H1 (cell line): ENCODE measurements around the gene ISOC1. TPM values are rescaled to one million over a fixed set of nuclear protein-coding genes. Genes with fewer than 3 reads are reported as not detected.

ENCODE experiments used
- CTCF ChIA-PET: fragments of 300-600 bp; sonication (Branson Sonifier 250); formaldehyde crosslinking; loops from one replicate; lab custom pipeline; 2021; ENCODE audit not compliant: partially characterized antibody; lab: Charles Lee
- POLR2A ChIA-PET: fragments of 300-600 bp; sonication (Branson Sonifier 250); formaldehyde crosslinking; loops from one replicate; lab custom pipeline; 2021; ENCODE audit warnings: inconsistent platforms; ENCODE audit not compliant: partially characterized antibody; lab: Charles Lee
- DNase-seq, 2 experiments: peaks; one replicate each; pipeline versions ENCODE4 v3.0.0 to v3.0.0-alpha.2; 2010 to 2022; ENCODE audit warnings: low spot score in 2 of 2, low read depth in 1 of 2, mixed read lengths in 1 of 2
- FAIRE-seq: peaks from 2 replicates; lab custom pipeline; 2011; peaks lifted over from hg19 to GRCh38; lab: Jason Lieb, UNC
- H2AFZ ChIP-seq: 2 replicates; pipeline ENCODE4 v1.8.1; 2012; ENCODE audit warnings: low read length, inconsistent platforms
- H2AK5ac ChIP-seq: 2 replicates; pipeline ENCODE4 v1.6.1; 2013; ENCODE audit warnings: low read depth, low read length
- H2BK120ac ChIP-seq: replicated peaks from 2 replicates; pipeline ENCODE3; 2013; ENCODE audit warnings: low read depth, low read length, inconsistent platforms
- H2BK12ac ChIP-seq: 2 replicates; pipeline ENCODE4 v1.6.1; 2013; ENCODE audit warnings: low read depth, low read length
- H2BK15ac ChIP-seq: 2 replicates; pipeline ENCODE4 v1.6.1; 2013; ENCODE audit warnings: low read length
- H2BK20ac ChIP-seq: 2 replicates; pipeline ENCODE4 v1.6.1; 2013; ENCODE audit warnings: low read length
- H2BK5ac ChIP-seq: 2 replicates; pipeline ENCODE4 v1.6.1; 2013; ENCODE audit warnings: low read depth, low read length
- H3K14ac ChIP-seq: 2 replicates; pipeline ENCODE4 v1.6.1; 2013; ENCODE audit warnings: inconsistent platforms; ENCODE audit not compliant: insufficient read length
- H3K18ac ChIP-seq: 2 replicates; pipeline ENCODE4 v1.6.1; 2013; ENCODE audit warnings: low read length; ENCODE audit errors: extremely low read depth
- H3K23ac ChIP-seq: 2 replicates; pipeline ENCODE4 v1.6.1; 2013; ENCODE audit warnings: inconsistent platforms; ENCODE audit not compliant: insufficient read length
- H3K23me2 ChIP-seq: 2 replicates; pipeline ENCODE4 v1.6.1; 2013; ENCODE audit warnings: low read depth, low read length
- H3K27ac ChIP-seq: 2 replicates; pipeline ENCODE4 v1.6.1; 2011; ENCODE audit warnings: low read depth, low read length, inconsistent platforms
- H3K27me3 ChIP-seq, 4 experiments: replicated peaks in 1 of 4; 1 replicate in 1 of 4; 2 replicates in 3 of 4; pipeline versions ENCODE4 v1.6.1 to v1.8.1; 2011 to 2013; ENCODE audit warnings: low read length in 3 of 4, mild to moderate bottlenecking in 3 of 4, inconsistent platforms in 2 of 4, mixed read lengths in 2 of 4, moderate library complexity in 1 of 4; ENCODE audit not compliant: control insufficient read depth in 3 of 4, insufficient read depth in 3 of 4; ENCODE audit errors: extremely low read depth in 1 of 4
- H3K36me3 ChIP-seq, 4 experiments: 2 replicates each; pipeline versions ENCODE4 v1.6.1 to v1.8.1; 2011 to 2013; ENCODE audit warnings: mild to moderate bottlenecking in 4 of 4, low read length in 3 of 4, moderate library complexity in 2 of 4, control low read depth in 1 of 4, inconsistent platforms in 1 of 4; ENCODE audit not compliant: insufficient read depth in 4 of 4, control insufficient read depth in 2 of 4
- H3K4ac ChIP-seq: replicated peaks from 2 replicates; pipeline ENCODE3; 2013; ENCODE audit warnings: low read length, low read depth, mixed read lengths, inconsistent platforms; ENCODE audit not compliant: insufficient read length
- H3K4me1 ChIP-seq, 4 experiments: replicated peaks in 1 of 4; 1 replicate in 1 of 4; 2 replicates in 3 of 4; pipeline versions ENCODE4 v1.6.1 to v1.8.1; 2011 to 2013; ENCODE audit warnings: low read length in 3 of 4, inconsistent platforms in 2 of 4, mixed read lengths in 1 of 4; ENCODE audit not compliant: insufficient read depth in 4 of 4, control insufficient read depth in 3 of 4
- H3K4me2 ChIP-seq, 2 experiments: 2 replicates each; pipeline versions ENCODE4 v1.6.1 to v1.8.1; 2011 to 2013; ENCODE audit warnings: low read depth in 2 of 2, low read length in 2 of 2, control low read depth in 1 of 2, inconsistent platforms in 1 of 2, mild to moderate bottlenecking in 1 of 2; ENCODE audit not compliant: insufficient read depth in 1 of 2
- H3K4me3 ChIP-seq, 4 experiments: fragments of 200-600, 300-600 bp in 1 of 4; sonication (generic), shearing (Covaris generic), sonication (Bioruptor Twin) in 1 of 4; 2 replicates each; pipeline versions ENCODE4 v1.5.1 to v1.8.1; 2011 to 2016; ENCODE audit warnings: low read length in 4 of 4, low read depth in 3 of 4, control low read depth in 2 of 4, inconsistent platforms in 2 of 4, mild to moderate bottlenecking in 2 of 4, mixed read lengths in 1 of 4, moderate library complexity in 1 of 4; ENCODE audit not compliant: insufficient read depth in 2 of 4; ENCODE audit errors: extremely low read depth in 1 of 4
- H3K56ac ChIP-seq: replicated peaks from 2 replicates; pipeline ENCODE3; 2013; ENCODE audit warnings: low read depth, mild to moderate bottlenecking, mixed read lengths, low read length, inconsistent platforms; ENCODE audit not compliant: insufficient read length
- H3K79me1 ChIP-seq: 2 replicates; pipeline ENCODE4 v1.6.1; 2013; ENCODE audit warnings: low read depth, low read length, control low read depth
- H3K79me2 ChIP-seq, 2 experiments: 2 replicates each; pipeline versions ENCODE4 v1.6.1 to v1.8.1; 2012 to 2013; ENCODE audit warnings: low read length in 2 of 2, mild to moderate bottlenecking in 2 of 2, inconsistent platforms in 1 of 2; ENCODE audit not compliant: insufficient read depth in 2 of 2, control insufficient read depth in 1 of 2
- H3K9ac ChIP-seq, 4 experiments: replicated peaks in 1 of 4; 1 replicate in 1 of 4; 2 replicates in 3 of 4; pipeline versions ENCODE4 v1.6.1 to v1.8.1; 2011 to 2013; ENCODE audit warnings: low read depth in 3 of 4, low read length in 3 of 4, control low read depth in 2 of 4, mild to moderate bottlenecking in 2 of 4, moderate library complexity in 2 of 4, inconsistent platforms in 1 of 4; ENCODE audit errors: extremely low read depth in 1 of 4
- H3K9me3 ChIP-seq, 2 experiments: 2 replicates each; pipeline versions ENCODE4 v1.6.1 to v1.8.1; 2012 to 2013; ENCODE audit warnings: mild to moderate bottlenecking in 2 of 2, moderate library complexity in 2 of 2, control low read depth in 1 of 2, inconsistent platforms in 1 of 2, low read depth in 1 of 2, low read length in 1 of 2, mixed read lengths in 1 of 2; ENCODE audit not compliant: insufficient read depth in 2 of 2
- H4K20me1 ChIP-seq, 2 experiments: replicated peaks in 1 of 2; 2 replicates each; pipeline versions ENCODE3 to v1.8.1; 2011 to 2013; ENCODE audit warnings: inconsistent platforms in 2 of 2, low read length in 2 of 2, mild to moderate bottlenecking in 1 of 2; ENCODE audit not compliant: insufficient read depth in 2 of 2, control insufficient read depth in 1 of 2
- H4K5ac ChIP-seq: 2 replicates; pipeline ENCODE4 v1.6.1; 2013; ENCODE audit warnings: low read length, low read depth, mixed read lengths, inconsistent platforms; ENCODE audit not compliant: insufficient read length
- H4K8ac ChIP-seq: 2 replicates; pipeline ENCODE4 v1.8.0; 2013; ENCODE audit warnings: mild to moderate bottlenecking, moderate library complexity, low read length, inconsistent platforms; ENCODE audit not compliant: insufficient read depth; ENCODE audit errors: extremely low read depth
- H4K91ac ChIP-seq: replicated peaks from 2 replicates; pipeline ENCODE3; 2013; ENCODE audit warnings: low read length, mixed read lengths, inconsistent platforms; ENCODE audit not compliant: insufficient read length
- ASH2L ChIP-seq: fragments of 200-600, 300-600 bp; sonication (generic); IDR thresholded peaks from one replicate; pipeline ENCODE4 v1.7.1; 2017; ENCODE audit warnings: low read length
- BCL11A ChIP-seq, 2 experiments: IDR thresholded peaks; one replicate each; pipeline ENCODE4 v1.6.1; 2011; ENCODE audit warnings: low read depth in 2 of 2, low read length in 2 of 2, mild to moderate bottlenecking in 2 of 2
- CBX8 ChIP-seq: fragments of 300-800, 300-1000 bp; sonication (generic); IDR thresholded peaks from 2 replicates; pipeline ENCODE4 v1.7.1; 2016; ENCODE audit warnings: low read depth, low read length, borderline replicate concordance
- TAF7 ChIP-seq: optimal IDR thresholded peaks from 2 replicates; pipeline ENCODE3; 2011; ENCODE audit warnings: low read depth, mild to moderate bottlenecking, inconsistent platforms, low read length, moderate library complexity, borderline replicate concordance
- WGBS, 2 experiments: shearing (Covaris generic) in 1 of 2; methylation state at CpG; one replicate each; pipeline versions ENCODE4 v1.1.6 to v1.1.7; 2013 to 2015; ENCODE audit warnings: low lambda C conversion rate in 2 of 2, mixed read lengths in 2 of 2, inconsistent platforms in 1 of 2, low coverage in 1 of 2, missing lambda C conversion rate in 1 of 2; ENCODE audit not compliant: insufficient replicate concordance in 2 of 2, insufficient coverage in 1 of 2, insufficient read length in 1 of 2; ENCODE audit errors: extremely low coverage in 1 of 2, missing lambda C conversion rate in 1 of 2; 5-methylcytosine and 5-hydroxymethylcytosine counted together
- polyA plus RNA-seq, 7 experiments: library from polyadenylated mRNA; depleted of rRNA in 3 of 7; stranded (reverse) in 5 of 7; unstranded in 2 of 7; fragments of >200 nt in 5 of 7; fragments of 200-250 nt in 2 of 7; gene quantifications; 1 replicate in 5 of 7; 2 replicates in 1 of 7; 4 replicates in 1 of 7; pipeline versions ENCODE4 v1.2.1 to v1.2.3, GENCODE V29; 2011 to 2013; ENCODE audit warnings: missing spikeins in 2 of 7, mixed read lengths in 2 of 7
- total RNA-seq: library from RNA; stranded (reverse); fragmentation: NEBNext Ultra II Directional; extraction: Animal tissue kit (Norgen Biotek cat#: 25700); gene quantifications from 2 replicates; pipeline ENCODE4 v1.2.1, GENCODE V29; 2021

ISOC1 gene
- total and polyA plus RNA-seq, 2 of the 8 experiments (the other 6 are each of a cell fraction or from before 2014, with no cell fraction given) = 27.7 to 34.9 TPM

GRCh38 chr5:129114539-129115193, 20.1 kb downstream of the ISOC1 start:
- H2BK120ac ChIP-seq = no peak overlapping the region
- H3K27me3 ChIP-seq = no peaks in the 10 kb centered on the region
- no peak overlapping the region for H2BK20ac ChIP-seq
- peaks cover 0 to 4% (median 0%) of the 10 kb centered on the region in 4 experiments; a peak in 2 of 8 replicates for H3K36me3 ChIP-seq
- no peak overlapping the region for H2AK5ac ChIP-seq
- H2AFZ ChIP-seq = no peak overlapping the region
- FAIRE-seq (no peak), DNase-seq (no peak)
- H3K23me2 ChIP-seq = no peaks in the 10 kb centered on the region
- no peaks in the 10 kb centered on the region for H3K79me2 ChIP-seq
- no peak overlapping the region for H2BK12ac ChIP-seq
- H3K18ac ChIP-seq = no peak overlapping the region
- CTCF ChIA-PET = interaction anchor here (0.6 to 5.5 kb wide), 4 partner anchors 12 to 150 kb away, joined by 3 to 30 read pairs (median 3); no protein-coding TSS in a partner anchor
- H3K4me1 ChIP-seq = peaks cover 0 to 9% (median 5%) of the 10 kb centered on the region in 4 experiments; a peak in 4 of 7 replicates
- H3K4me2 ChIP-seq = no peak overlapping the region
- no peak overlapping the region for H3K4ac ChIP-seq
- no peak overlapping the region for H4K5ac ChIP-seq
- no peaks in the 10 kb centered on the region for H3K79me1 ChIP-seq
- H3K9ac ChIP-seq = no peak overlapping the region
- H3K27ac ChIP-seq = no peak overlapping the region
- no peak overlapping the region for H2BK15ac ChIP-seq
- H4K8ac ChIP-seq = no peak overlapping the region
- H3K23ac ChIP-seq = no peak overlapping the region
- TF ChIP-seq ASH2L (no peak), TAF7 (no peak), BCL11A (IDR thresholded peaks at IDR 0.05; ENCODE audit: low read depth in 2 of 2, low read length in 2 of 2) (no peak), CBX8 (no peak)
- TF ChIP-seq, all 59 proteins: peak for 0
- Histone ChIP-seq H3K14ac (no peak overlapping the region), H3K9me3 (no peaks in the 10 kb centered on the region), H4K91ac (no peak overlapping the region), H4K20me1 (no peaks in the 10 kb centered on the region), H3K56ac (no peak overlapping the region), H2BK5ac (no peak overlapping the region), H3K4me3 (no peak overlapping the region)
- POLR2A ChIA-PET = no interaction called here
- 85% methylated on average over 10 of the region's 10 CpGs; no CpG with 5 or more reads in 1 of the 2 experiments for WGBS, 2 experiments
